Measurements from ENCODE around the gene CYS1. TPM values are rescaled to one million over a fixed set of nuclear protein-coding genes. Genes with fewer than 3 reads are reported as not detected.

CYS1 gene
- total RNA-seq, 3 donors from 2014 or later (not counting 1 experiment from before 2014, with no cell fraction given): not detected

DNA sequence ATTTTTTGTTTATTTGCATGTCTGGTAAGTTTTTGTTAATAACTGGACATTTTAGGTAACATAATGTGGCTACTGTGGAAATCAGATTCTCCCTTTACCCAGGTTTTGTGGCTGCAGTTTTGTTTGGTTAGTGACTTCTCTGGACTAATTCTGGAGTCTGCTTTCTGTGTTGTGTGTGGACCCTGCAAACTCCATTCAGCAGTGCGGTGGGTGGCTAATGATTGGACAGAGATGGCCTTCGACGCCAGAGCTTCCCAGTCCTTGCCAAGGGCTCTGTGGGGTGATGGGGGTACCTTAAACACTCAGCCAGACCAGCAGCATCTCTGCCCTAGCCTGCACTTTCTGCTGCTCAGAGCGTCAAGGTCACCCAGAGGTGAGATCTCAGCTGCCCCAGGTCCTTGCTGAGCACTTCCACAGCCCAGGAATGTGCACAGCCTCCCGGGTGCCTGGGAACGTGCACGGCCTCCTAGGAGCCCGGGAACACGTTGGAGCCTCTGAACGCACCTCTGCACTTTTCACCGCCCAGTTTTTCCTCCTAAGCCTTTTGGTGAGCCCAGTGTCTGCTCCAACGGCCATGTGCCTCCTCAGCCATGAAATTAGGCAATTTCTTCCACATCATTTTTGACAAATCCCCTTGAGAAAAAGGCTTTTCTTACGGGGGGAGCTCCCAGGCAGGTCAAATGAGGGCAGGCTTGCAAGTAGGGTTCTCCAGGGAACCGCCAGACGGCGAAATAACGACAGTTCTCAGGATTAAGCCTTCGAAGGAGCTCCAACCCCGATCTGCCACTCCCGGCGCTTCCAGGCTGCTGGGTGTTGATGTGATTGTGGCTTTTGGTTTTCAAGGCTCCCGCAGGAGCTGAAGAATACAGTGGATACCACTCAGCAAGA lies 72.0 kb downstream of the CYS1 start:
- Mint-ChIP-seq H3K4me3 (no peak overlapping the region), H3K36me3 (no peaks in the 10 kb centered on the region), H3K9me3 (no peaks in the 10 kb centered on the region), H3K27ac (no peak overlapping the region), H3K27me3 (ENCODE audit: low read depth in 2 of 2) (peaks cover 0 to 5% of the 10 kb centered on the region in 2 donors), H3K4me1 (peaks cover 0 to 12% of the 10 kb centered on the region in 2 donors)
- Histone ChIP-seq H3K27me3 (ENCODE audit: control insufficient read depth, insufficient read depth, low read length) (peaks cover 7% of the 10 kb centered on the region), H3K36me3 (ENCODE audit: control insufficient read depth, insufficient read depth, low read length) (no peaks in the 10 kb centered on the region), H3K4me1 (ENCODE audit: control insufficient read depth, insufficient read depth, low read length) (peaks cover 5% of the 10 kb centered on the region), H3K4me3 (ENCODE audit: low read length) (no peak overlapping the region), H3K9me3 (ENCODE audit: control insufficient read depth, insufficient read depth, low read length) (no peaks in the 10 kb centered on the region), H3K27ac (ENCODE audit: low read length) (no peak overlapping the region)
- WGBS (ENCODE audit: insufficient coverage): 73% methylated on average over 22 of the region's 22 CpGs
- ATAC-seq (no peak), DNase-seq (no peak)
- intact Hi-C loops (cut with micrococcal nuclease): no loop called here
- TF ChIP-seq, protein P1, sequence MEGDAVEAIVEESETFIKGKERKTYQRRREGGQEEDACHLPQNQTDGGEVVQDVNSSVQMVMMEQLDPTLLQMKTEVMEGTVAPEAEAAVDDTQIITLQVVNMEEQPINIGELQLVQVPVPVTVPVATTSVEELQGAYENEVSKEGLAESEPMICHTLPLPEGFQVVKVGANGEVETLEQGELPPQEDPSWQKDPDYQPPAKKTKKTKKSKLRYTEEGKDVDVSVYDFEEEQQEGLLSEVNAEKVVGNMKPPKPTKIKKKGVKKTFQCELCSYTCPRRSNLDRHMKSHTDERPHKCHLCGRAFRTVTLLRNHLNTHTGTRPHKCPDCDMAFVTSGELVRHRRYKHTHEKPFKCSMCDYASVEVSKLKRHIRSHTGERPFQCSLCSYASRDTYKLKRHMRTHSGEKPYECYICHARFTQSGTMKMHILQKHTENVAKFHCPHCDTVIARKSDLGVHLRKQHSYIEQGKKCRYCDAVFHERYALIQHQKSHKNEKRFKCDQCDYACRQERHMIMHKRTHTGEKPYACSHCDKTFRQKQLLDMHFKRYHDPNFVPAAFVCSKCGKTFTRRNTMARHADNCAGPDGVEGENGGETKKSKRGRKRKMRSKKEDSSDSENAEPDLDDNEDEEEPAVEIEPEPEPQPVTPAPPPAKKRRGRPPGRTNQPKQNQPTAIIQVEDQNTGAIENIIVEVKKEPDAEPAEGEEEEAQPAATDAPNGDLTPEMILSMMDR (IDR thresholded peaks at IDR 0.05): no peak

DNA sequence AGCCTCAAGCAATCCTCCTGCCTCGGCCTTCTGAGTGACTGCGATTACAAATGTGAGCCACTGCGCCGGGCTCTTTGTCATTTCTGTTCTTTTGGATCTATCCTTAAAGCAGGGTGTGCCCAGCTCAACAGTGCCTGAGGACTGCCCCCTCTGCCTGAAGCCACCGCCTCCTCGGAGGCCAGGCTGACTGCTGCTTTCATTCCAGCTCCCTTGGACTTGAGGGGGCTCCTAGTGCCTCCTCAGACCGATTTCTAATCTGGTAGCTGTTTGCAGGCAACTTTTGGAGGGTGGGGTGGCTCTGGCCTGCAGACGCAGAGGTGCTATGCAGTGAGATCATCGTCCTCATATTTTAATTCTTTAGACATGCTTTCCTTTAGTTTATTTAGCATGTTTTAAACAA lies 72.8 kb downstream of the CYS1 start:
- Histone ChIP-seq H3K4me3 (ENCODE audit: low read length) (no peak overlapping the region), H3K9me3 (ENCODE audit: control insufficient read depth, insufficient read depth, low read length) (no peaks in the 10 kb centered on the region), H3K27me3 (ENCODE audit: control insufficient read depth, insufficient read depth, low read length) (peaks cover 7% of the 10 kb centered on the region), H3K27ac (ENCODE audit: low read length) (no peak overlapping the region), H3K4me1 (ENCODE audit: control insufficient read depth, insufficient read depth, low read length) (peaks cover 5% of the 10 kb centered on the region), H3K36me3 (ENCODE audit: control insufficient read depth, insufficient read depth, low read length) (no peaks in the 10 kb centered on the region)
- no peak for ATAC-seq
- Mint-ChIP-seq H3K4me1 (peaks cover 0 to 12% of the 10 kb centered on the region in 2 donors), H3K9me3 (no peaks in the 10 kb centered on the region), H3K27me3 (ENCODE audit: low read depth in 2 of 2) (peaks cover 0 to 5% of the 10 kb centered on the region in 2 donors), H3K27ac (no peak overlapping the region), H3K36me3 (no peaks in the 10 kb centered on the region), H3K4me3 (peak overlapping the region; percentile 4)
- TF ChIP-seq, protein P1 (IDR thresholded peaks at IDR 0.05): no peak
- no peak for DNase-seq
- intact Hi-C loops (cut with micrococcal nuclease): no loop called here
- 82% methylated on average over 9 of the region's 9 CpGs for WGBS (ENCODE audit: insufficient coverage)

Other genes with a start within 250 kb of the CYS1 start
- gene TAF1B, start 236.9 kb downstream of the CYS1 start, total RNA-seq: 10 to 100 TPM; 24.8 to 40.8 (median 26.8) TPM
- gene GRHL1, start 128.7 kb downstream of the CYS1 start, total RNA-seq: 1 to 10 TPM; 1.6 to 3.6 (median 3.2) TPM
- gene KLF11, start 36.9 kb downstream of the CYS1 start, total RNA-seq: 10 to 100 TPM; 47.3 to 85.8 (median 49.3) TPM
- gene RRM2, start 42.3 kb upstream of the CYS1 start, total RNA-seq: 10 to 100 TPM; 16.1 to 22.1 (median 18.5) TPM
- 10 to 100 TPM; 31.1 to 45.2 (median 39.8) TPM for gene HPCAL1, start 222.5 kb upstream of the CYS1 start, total RNA-seq